SK-N-SH treated with all-trans-retinoic acid at 6 μM for 48 hours (cell line): Measurements from ENCODE around the gene RTP1.
"Not testable (repeated sequence)": the region's sequence is repeated elsewhere in the genome, so short reads cannot be mapped to it uniquely, and the experiment has no call there.

Experiments
- ARNTL ChIP-seq: fragments of 450-650 bp; formaldehyde crosslinking; IDR thresholded peaks from 2 replicates; pipeline ENCODE4 v1.5.0; 2020; ENCODE audit warnings: low read depth, mild to moderate bottlenecking, moderate library complexity, borderline replicate concordance
- CSDC2 ChIP-seq: fragments of 250-450 bp; sonication (Bioruptor Pico); IDR thresholded peaks from 2 replicates; pipeline ENCODE4 v1.5.0; 2020; ENCODE audit warnings: mild to moderate bottlenecking, moderate library complexity
- PATZ1 ChIP-seq: fragments of 250-450 bp; sonication (Bioruptor Pico); IDR thresholded peaks from 2 replicates; pipeline ENCODE4 v1.8.0; 2020; ENCODE audit warnings: mild to moderate bottlenecking, moderate library complexity, borderline replicate concordance
- PPARA ChIP-seq: fragments of 250-450 bp; sonication (Bioruptor Pico); IDR thresholded peaks from 2 replicates; pipeline ENCODE4 v1.5.0; 2020; ENCODE audit warnings: mild to moderate bottlenecking, borderline replicate concordance
- RARB ChIP-seq: fragments of 250-450 bp; sonication (Bioruptor Pico); IDR thresholded peaks from 2 replicates; pipeline ENCODE4 v1.8.0; 2021; ENCODE audit warnings: mild to moderate bottlenecking, moderate library complexity
- ZNF565 ChIP-seq: fragments of 450-650 bp; formaldehyde crosslinking; conservative IDR thresholded peaks from 2 replicates; pipeline ENCODE4 v1.5.0; 2020; ENCODE audit warnings: low read depth, mild to moderate bottlenecking, moderate library complexity
- ZNF8 ChIP-seq: fragments of 450-650 bp; formaldehyde crosslinking; IDR thresholded peaks from 2 replicates; pipeline ENCODE4 v1.5.0; 2020; ENCODE audit warnings: mild to moderate bottlenecking, moderate library complexity

GRCh38 chr3:187238835-187239234 lies 41.5 kb downstream of the RTP1 start:
- TF ChIP-seq RARB, ARNTL, PATZ1, ZNF565, CSDC2, ZNF8, PPARA (CRISPR knock-in tag): not testable (repeated sequence)
